H1 (cell line): ENCODE data around the gene RPP30. TPM values are rescaled to one million over a fixed set of nuclear protein-coding genes. Genes with fewer than 3 reads are reported as not detected.

Experiments
- CTCF ChIA-PET: fragments of 300-600 bp; sonication (Branson Sonifier 250); formaldehyde crosslinking; loops from one replicate; lab custom pipeline; 2021; ENCODE audit not compliant: partially characterized antibody; lab: Charles Lee
- POLR2A ChIA-PET: fragments of 300-600 bp; sonication (Branson Sonifier 250); formaldehyde crosslinking; loops from one replicate; lab custom pipeline; 2021; ENCODE audit warnings: inconsistent platforms; ENCODE audit not compliant: partially characterized antibody; lab: Charles Lee
- DNase-seq, 2 experiments: peaks; one replicate each; pipeline versions ENCODE4 v3.0.0 to v3.0.0-alpha.2; 2010 to 2022; ENCODE audit warnings: low spot score in 2 of 2, low read depth in 1 of 2, mixed read lengths in 1 of 2
- FAIRE-seq: peaks from 2 replicates; lab custom pipeline; 2011; peaks lifted over from hg19 to GRCh38; lab: Jason Lieb, UNC
- H2AFZ ChIP-seq: 2 replicates; pipeline ENCODE4 v1.8.1; 2012; ENCODE audit warnings: low read length, inconsistent platforms
- H2AK5ac ChIP-seq: 2 replicates; pipeline ENCODE4 v1.6.1; 2013; ENCODE audit warnings: low read depth, low read length
- H2BK120ac ChIP-seq: replicated peaks from 2 replicates; pipeline ENCODE3; 2013; ENCODE audit warnings: low read depth, low read length, inconsistent platforms
- H2BK12ac ChIP-seq: 2 replicates; pipeline ENCODE4 v1.6.1; 2013; ENCODE audit warnings: low read depth, low read length
- H2BK15ac ChIP-seq: 2 replicates; pipeline ENCODE4 v1.6.1; 2013; ENCODE audit warnings: low read length
- H2BK20ac ChIP-seq: 2 replicates; pipeline ENCODE4 v1.6.1; 2013; ENCODE audit warnings: low read length
- H2BK5ac ChIP-seq: 2 replicates; pipeline ENCODE4 v1.6.1; 2013; ENCODE audit warnings: low read depth, low read length
- H3K14ac ChIP-seq: 2 replicates; pipeline ENCODE4 v1.6.1; 2013; ENCODE audit warnings: inconsistent platforms; ENCODE audit not compliant: insufficient read length
- H3K18ac ChIP-seq: 2 replicates; pipeline ENCODE4 v1.6.1; 2013; ENCODE audit warnings: low read length; ENCODE audit errors: extremely low read depth
- H3K23ac ChIP-seq: 2 replicates; pipeline ENCODE4 v1.6.1; 2013; ENCODE audit warnings: inconsistent platforms; ENCODE audit not compliant: insufficient read length
- H3K23me2 ChIP-seq: 2 replicates; pipeline ENCODE4 v1.6.1; 2013; ENCODE audit warnings: low read depth, low read length
- H3K27ac ChIP-seq: 2 replicates; pipeline ENCODE4 v1.6.1; 2011; ENCODE audit warnings: low read depth, low read length, inconsistent platforms
- H3K27me3 ChIP-seq, 4 experiments: replicated peaks in 1 of 4; 1 replicate in 1 of 4; 2 replicates in 3 of 4; pipeline versions ENCODE4 v1.6.1 to v1.8.1; 2011 to 2013; ENCODE audit warnings: low read length in 3 of 4, mild to moderate bottlenecking in 3 of 4, inconsistent platforms in 2 of 4, mixed read lengths in 2 of 4, moderate library complexity in 1 of 4; ENCODE audit not compliant: control insufficient read depth in 3 of 4, insufficient read depth in 3 of 4; ENCODE audit errors: extremely low read depth in 1 of 4
- H3K36me3 ChIP-seq, 4 experiments: 2 replicates each; pipeline versions ENCODE4 v1.6.1 to v1.8.1; 2011 to 2013; ENCODE audit warnings: mild to moderate bottlenecking in 4 of 4, low read length in 3 of 4, moderate library complexity in 2 of 4, control low read depth in 1 of 4, inconsistent platforms in 1 of 4; ENCODE audit not compliant: insufficient read depth in 4 of 4, control insufficient read depth in 2 of 4
- H3K4ac ChIP-seq: replicated peaks from 2 replicates; pipeline ENCODE3; 2013; ENCODE audit warnings: low read length, low read depth, mixed read lengths, inconsistent platforms; ENCODE audit not compliant: insufficient read length
- H3K4me1 ChIP-seq, 4 experiments: replicated peaks in 1 of 4; 1 replicate in 1 of 4; 2 replicates in 3 of 4; pipeline versions ENCODE4 v1.6.1 to v1.8.1; 2011 to 2013; ENCODE audit warnings: low read length in 3 of 4, inconsistent platforms in 2 of 4, mixed read lengths in 1 of 4; ENCODE audit not compliant: insufficient read depth in 4 of 4, control insufficient read depth in 3 of 4
- H3K4me2 ChIP-seq, 2 experiments: 2 replicates each; pipeline versions ENCODE4 v1.6.1 to v1.8.1; 2011 to 2013; ENCODE audit warnings: low read depth in 2 of 2, low read length in 2 of 2, control low read depth in 1 of 2, inconsistent platforms in 1 of 2, mild to moderate bottlenecking in 1 of 2; ENCODE audit not compliant: insufficient read depth in 1 of 2
- H3K4me3 ChIP-seq, 4 experiments: fragments of 200-600, 300-600 bp in 1 of 4; sonication (generic), shearing (Covaris generic), sonication (Bioruptor Twin) in 1 of 4; 2 replicates each; pipeline versions ENCODE4 v1.5.1 to v1.8.1; 2011 to 2016; ENCODE audit warnings: low read length in 4 of 4, low read depth in 3 of 4, control low read depth in 2 of 4, inconsistent platforms in 2 of 4, mild to moderate bottlenecking in 2 of 4, mixed read lengths in 1 of 4, moderate library complexity in 1 of 4; ENCODE audit not compliant: insufficient read depth in 2 of 4; ENCODE audit errors: extremely low read depth in 1 of 4
- H3K56ac ChIP-seq: replicated peaks from 2 replicates; pipeline ENCODE3; 2013; ENCODE audit warnings: low read depth, mild to moderate bottlenecking, mixed read lengths, low read length, inconsistent platforms; ENCODE audit not compliant: insufficient read length
- H3K79me1 ChIP-seq: 2 replicates; pipeline ENCODE4 v1.6.1; 2013; ENCODE audit warnings: low read depth, low read length, control low read depth
- H3K79me2 ChIP-seq, 2 experiments: 2 replicates each; pipeline versions ENCODE4 v1.6.1 to v1.8.1; 2012 to 2013; ENCODE audit warnings: low read length in 2 of 2, mild to moderate bottlenecking in 2 of 2, inconsistent platforms in 1 of 2; ENCODE audit not compliant: insufficient read depth in 2 of 2, control insufficient read depth in 1 of 2
- H3K9ac ChIP-seq, 4 experiments: replicated peaks in 1 of 4; 1 replicate in 1 of 4; 2 replicates in 3 of 4; pipeline versions ENCODE4 v1.6.1 to v1.8.1; 2011 to 2013; ENCODE audit warnings: low read depth in 3 of 4, low read length in 3 of 4, control low read depth in 2 of 4, mild to moderate bottlenecking in 2 of 4, moderate library complexity in 2 of 4, inconsistent platforms in 1 of 4; ENCODE audit errors: extremely low read depth in 1 of 4
- H3K9me3 ChIP-seq, 2 experiments: 2 replicates each; pipeline versions ENCODE4 v1.6.1 to v1.8.1; 2012 to 2013; ENCODE audit warnings: mild to moderate bottlenecking in 2 of 2, moderate library complexity in 2 of 2, control low read depth in 1 of 2, inconsistent platforms in 1 of 2, low read depth in 1 of 2, low read length in 1 of 2, mixed read lengths in 1 of 2; ENCODE audit not compliant: insufficient read depth in 2 of 2
- H4K20me1 ChIP-seq, 2 experiments: replicated peaks in 1 of 2; 2 replicates each; pipeline versions ENCODE3 to v1.8.1; 2011 to 2013; ENCODE audit warnings: inconsistent platforms in 2 of 2, low read length in 2 of 2, mild to moderate bottlenecking in 1 of 2; ENCODE audit not compliant: insufficient read depth in 2 of 2, control insufficient read depth in 1 of 2
- H4K5ac ChIP-seq: 2 replicates; pipeline ENCODE4 v1.6.1; 2013; ENCODE audit warnings: low read length, low read depth, mixed read lengths, inconsistent platforms; ENCODE audit not compliant: insufficient read length
- H4K8ac ChIP-seq: 2 replicates; pipeline ENCODE4 v1.8.0; 2013; ENCODE audit warnings: mild to moderate bottlenecking, moderate library complexity, low read length, inconsistent platforms; ENCODE audit not compliant: insufficient read depth; ENCODE audit errors: extremely low read depth
- H4K91ac ChIP-seq: replicated peaks from 2 replicates; pipeline ENCODE3; 2013; ENCODE audit warnings: low read length, mixed read lengths, inconsistent platforms; ENCODE audit not compliant: insufficient read length
- CBX5 ChIP-seq: fragments of 300-800, 300-1000 bp; sonication (generic); IDR thresholded peaks from 2 replicates; pipeline ENCODE4 v1.7.1; 2016; ENCODE audit warnings: antibody characterized with exemption, low read length, low read depth
- CHD1 ChIP-seq: IDR thresholded peaks from 2 replicates; pipeline ENCODE4 v1.6.1; 2012; ENCODE audit warnings: low read depth, low read length, improper control_type of control experiment
- CHD2 ChIP-seq: IDR thresholded peaks from 2 replicates; pipeline ENCODE4 v1.6.1; 2012; ENCODE audit warnings: low read length, improper control_type of control experiment
- CREB1 ChIP-seq: IDR thresholded peaks from 2 replicates; pipeline ENCODE4 v1.6.1; 2012; ENCODE audit warnings: inconsistent platforms
- EGR1 ChIP-seq: IDR thresholded peaks from 2 replicates; pipeline ENCODE4 v1.6.1; 2011; ENCODE audit warnings: low read depth, low read length, borderline replicate concordance
- GTF2F1 ChIP-seq: IDR thresholded peaks from 2 replicates; pipeline ENCODE4 v1.6.1; 2012; ENCODE audit warnings: low read depth, low read length, improper control_type of control experiment, borderline replicate concordance
- KDM1A ChIP-seq: fragments of 200-600, 300-600 bp; sonication (generic); IDR thresholded peaks from 2 replicates; pipeline ENCODE4 v1.7.1; 2016; ENCODE audit warnings: mild to moderate bottlenecking, low read length, borderline replicate concordance
- RNF2 ChIP-seq: fragments of 200-900, 300-1000 bp; sonication (generic); IDR thresholded peaks from 2 replicates; pipeline ENCODE4 v1.7.1; 2016; ENCODE audit warnings: borderline replicate concordance, low read depth, mild to moderate bottlenecking, antibody characterized with exemption, low read length; ENCODE audit not compliant: poor library complexity, severe bottlenecking; ENCODE audit errors: missing control alignments
- SIN3A ChIP-seq, 2 experiments: IDR thresholded peaks in 1 of 2; conservative IDR thresholded peaks in 1 of 2; 2 replicates each; pipeline ENCODE4 v1.6.1; 2011 to 2012; ENCODE audit warnings: low read length in 2 of 2, improper control_type of control experiment in 1 of 2, low read depth in 1 of 2, mild to moderate bottlenecking in 1 of 2
- SP2 ChIP-seq: IDR thresholded peaks from 2 replicates; pipeline ENCODE4 v1.6.1; 2012; ENCODE audit warnings: mild to moderate bottlenecking, low read length, inconsistent platforms
- WGBS, 2 experiments: shearing (Covaris generic) in 1 of 2; methylation state at CpG; one replicate each; pipeline versions ENCODE4 v1.1.6 to v1.1.7; 2013 to 2015; ENCODE audit warnings: low lambda C conversion rate in 2 of 2, mixed read lengths in 2 of 2, inconsistent platforms in 1 of 2, low coverage in 1 of 2, missing lambda C conversion rate in 1 of 2; ENCODE audit not compliant: insufficient replicate concordance in 2 of 2, insufficient coverage in 1 of 2, insufficient read length in 1 of 2; ENCODE audit errors: extremely low coverage in 1 of 2, missing lambda C conversion rate in 1 of 2; 5-methylcytosine and 5-hydroxymethylcytosine counted together
- polyA plus RNA-seq, 7 experiments: library from polyadenylated mRNA; depleted of rRNA in 3 of 7; stranded (reverse) in 5 of 7; unstranded in 2 of 7; fragments of >200 nt in 5 of 7; fragments of 200-250 nt in 2 of 7; gene quantifications; 1 replicate in 5 of 7; 2 replicates in 1 of 7; 4 replicates in 1 of 7; pipeline versions ENCODE4 v1.2.1 to v1.2.3, GENCODE V29; 2011 to 2013; ENCODE audit warnings: missing spikeins in 2 of 7, mixed read lengths in 2 of 7
- total RNA-seq: library from RNA; stranded (reverse); fragmentation: NEBNext Ultra II Directional; extraction: Animal tissue kit (Norgen Biotek cat#: 25700); gene quantifications from 2 replicates; pipeline ENCODE4 v1.2.1, GENCODE V29; 2021

RPP30 gene
- total and polyA plus RNA-seq, 2 of the 8 experiments (the other 6 are each of a cell fraction or from before 2014, with no cell fraction given): 38.9 to 79.7 TPM

- ChIA-PET POLR2A (no interaction called here), CTCF (interaction anchor here (2.7 kb wide), 1 partner anchor 11 kb away, joined by 20 read pairs; no protein-coding TSS in a partner anchor)
- no peak overlapping the region for H4K5ac ChIP-seq
- H3K4me1 ChIP-seq: no peaks in the 10 kb centered on the region
- peaks cover 7 to 60% (median 41%) of the 10 kb centered on the region in 4 experiments; a peak in 7 of 8 replicates for H3K36me3 ChIP-seq
- no peak overlapping the region for H2AFZ ChIP-seq
- H2AK5ac ChIP-seq: no peak overlapping the region
- H3K4me3 ChIP-seq: no peak overlapping the region
- no peak overlapping the region for H3K23ac ChIP-seq
- peaks cover 0 to 3% of the 10 kb centered on the region in 2 experiments for H4K20me1 ChIP-seq
- H3K56ac ChIP-seq: no peak overlapping the region
- DNase-seq (no peak), FAIRE-seq (no peak)
- no peak overlapping the region for H2BK12ac ChIP-seq
- no peak overlapping the region for H2BK5ac ChIP-seq
- no peak overlapping the region for H3K14ac ChIP-seq
- H3K4me2 ChIP-seq: no peak overlapping the region
- no peak overlapping the region for H3K4ac ChIP-seq
- H3K27ac ChIP-seq: no peak overlapping the region
- H4K91ac ChIP-seq: no peak overlapping the region
- no peaks in the 10 kb centered on the region for H3K27me3 ChIP-seq
- H2BK120ac ChIP-seq: no peak overlapping the region
- H3K23me2 ChIP-seq: no peaks in the 10 kb centered on the region
- TF ChIP-seq CHD1 (no peak), SP2 (no peak), GTF2F1 (no peak), CHD2 (no peak), CBX5 (no peak), RNF2 (no peak), CREB1 (no peak), SIN3A (conservative IDR thresholded peaks at IDR 0.05 in 1 of 2, IDR thresholded peaks at IDR 0.05 in 1 of 2; ENCODE audit: low read depth in 1 of 2, low read length in 2 of 2) (no peak), EGR1 (no peak), KDM1A (no peak)
- no peak overlapping the region for H2BK20ac ChIP-seq
- H2BK15ac ChIP-seq: no peak overlapping the region
- no peak overlapping the region for H3K18ac ChIP-seq
- H3K9ac ChIP-seq: no peak overlapping the region
- 94% methylated on average over 2 of the region's 2 CpGs; no CpG with 5 or more reads in 1 of the 2 experiments for WGBS, 2 experiments
- peaks cover 2% of the 10 kb centered on the region; the same call in 1 of the 2 replicates for H3K79me1 ChIP-seq
- H4K8ac ChIP-seq: no peak overlapping the region
- no peaks in the 10 kb centered on the region; a peak in 1 of 4 replicates for H3K9me3 ChIP-seq
- no peaks in the 10 kb centered on the region for H3K79me2 ChIP-seq
Measured at GRCh38 chr10:90890347-90890746, 18.6 kb downstream of the RPP30 start.
